Mammary epithelial cell (primary cell): ENCODE results near the gene ATP5ME.

Experiments used
- CTCF ChIP-seq, 2 donors: IDR thresholded peaks in 1 of 2; conservative IDR thresholded peaks in 1 of 2; 2 replicates each; pipeline ENCODE4 v1.5.1; 2011 to 2012; ENCODE audit warnings: inconsistent platforms in 2 of 2, low read length in 2 of 2, mild to moderate bottlenecking in 2 of 2, control low read depth in 1 of 2, low read depth in 1 of 2; ENCODE audit not compliant: insufficient read depth in 1 of 2; ENCODE audit errors: extremely low read depth in 1 of 2
- EZH2 ChIP-seq: IDR thresholded peaks from 2 replicates; pipeline ENCODE4 v1.6.1; 2012; ENCODE audit warnings: low read length, inconsistent platforms, borderline replicate concordance

GRCh38 chr4:661881-662761, 12.0 kb downstream of the ATP5ME start:
- TF ChIP-seq CTCF (conservative IDR thresholded peaks at IDR 0.05 in 1 of 2, IDR thresholded peaks at IDR 0.05 in 1 of 2; ENCODE audit: extremely low read depth in 1 of 2, insufficient read depth in 1 of 2, low read depth in 1 of 2, low read length in 2 of 2) (no peak), EZH2 (no peak)
